Left lung (tissue), 10 donors: ENCODE measurements around the gene ZNF79. TPM values are rescaled to one million over a fixed set of nuclear protein-coding genes. Genes with fewer than 3 reads are reported as not detected.

Experiments used
- ATAC-seq: fragments of 200-7000 bp; cut with Tn5 transposase; one replicate; pipeline ENCODE4 v1.9.1; 2020; ENCODE audit warnings: moderate library complexity
- DNase-seq, 4 donors: peaks; one replicate each; pipeline ENCODE4 v3.0.0-alpha.2; 2013 to 2020
- H3K27ac ChIP-seq, 2 donors: fragments of 200-600 bp; sonication (generic) in 1 of 2; one replicate each; pipeline versions ENCODE4 v1.5.0 to v1.8.0; 2020 to 2021
- H3K27me3 ChIP-seq, 2 donors: fragments of 200-600 bp; sonication (generic) in 1 of 2; one replicate each; pipeline versions ENCODE4 v1.5.0 to v1.8.0; 2020 to 2021
- H3K36me3 ChIP-seq, 2 donors: fragments of 200-600 bp; sonication (generic) in 1 of 2; one replicate each; pipeline versions ENCODE4 v1.5.0 to v1.8.0; 2020 to 2021
- H3K4me1 ChIP-seq, 2 donors: fragments of 200-600 bp; one replicate each; pipeline ENCODE4 v1.8.0; 2021
- H3K4me3 ChIP-seq, 2 donors: fragments of 200-600 bp; sonication (generic) in 1 of 2; one replicate each; pipeline versions ENCODE4 v1.5.0 to v1.8.0; 2020 to 2021; ENCODE audit warnings: mild to moderate bottlenecking in 1 of 2
- H3K9me3 ChIP-seq, 2 donors: fragments of 200-600 bp; sonication (generic) in 1 of 2; one replicate each; pipeline versions ENCODE4 v1.5.0 to v1.8.0; 2020 to 2021
- CTCF ChIP-seq, 2 donors: fragments of 200-600 bp; sonication (generic) in 1 of 2; IDR thresholded peaks; one replicate each; pipeline versions ENCODE4 v1.5.0 to v1.8.0; 2021; ENCODE audit warnings: antibody characterized with exemption in 2 of 2
- intact Hi-C, 2 donors: fragments of 100-400 bp; cut with DNase I; formaldehyde crosslinking; loops; one replicate each; pipeline versions ENCODE4 v1.11.2 to v1.14.2; 2022
- polyA plus RNA-seq, 6 donors: library from polyadenylated mRNA; unstranded; fragments of 120-200 nt; gene quantifications; one replicate each; pipeline ENCODE4 v1.2.1, GENCODE V29; 2013; ENCODE audit not compliant: insufficient read length in 6 of 6
- total RNA-seq, 2 donors: library from RNA; stranded (reverse); fragmentation: NEBNext Ultra II Directional; extraction: Animal tissue kit (Norgen Biotek cat#: 25700); gene quantifications; one replicate each; pipeline ENCODE4 v1.2.1, GENCODE V29; 2021
- donor health status: DM: no; HTN: yes; CAD: no.
- donor health status: DM: no; HTN: no; CAD: no.

The ZNF79 gene
- total and polyA plus RNA-seq, 8 donors: 6.2 to 9.0 (median 6.5) TPM

GRCh38 chr9:127492616-127493015 lies 68.4 kb downstream of the ZNF79 start:
- H3K36me3 ChIP-seq: peaks cover 0 to 98% of the 10 kb centered on the region in 2 donors
- peaks cover 6 to 14% of the 10 kb centered on the region in 2 donors for H3K4me1 ChIP-seq
- H3K9me3 ChIP-seq: no peaks in the 10 kb centered on the region
- no peak overlapping the region for H3K4me3 ChIP-seq
- ATAC-seq (no peak), DNase-seq (no peak)
- intact Hi-C loops: no loop called here
- no peak overlapping the region for H3K27ac ChIP-seq
- H3K27me3 ChIP-seq: no peaks in the 10 kb centered on the region
- no peak for TF ChIP-seq CTCF (IDR thresholded peaks at IDR 0.05)

- TF ChIP-seq CTCF (IDR thresholded peaks at IDR 0.05): no peak
- Histone ChIP-seq H3K36me3 (peaks cover 0 to 99% of the 10 kb centered on the region in 2 donors), H3K27ac (no peak overlapping the region), H3K4me3 (no peak overlapping the region), H3K4me1 (peaks cover 6 to 14% of the 10 kb centered on the region in 2 donors), H3K9me3 (no peaks in the 10 kb centered on the region), H3K27me3 (no peaks in the 10 kb centered on the region)
- ATAC-seq (no peak), DNase-seq (no peak)
- intact Hi-C loops: no loop called here
These were observed 69.6 kb downstream of the ZNF79 start for GRCh38 chr9:127493592-127494303.

- intact Hi-C loops: no loop called here
- no peaks in the 10 kb centered on the region for H3K27me3 ChIP-seq
- H3K36me3 ChIP-seq: peaks cover 0 to 99% of the 10 kb centered on the region in 2 donors
- DNase-seq: no peak
- peaks cover 6 to 14% of the 10 kb centered on the region in 2 donors for H3K4me1 ChIP-seq
- no peak overlapping the region for H3K27ac ChIP-seq
- no peak for ATAC-seq
- no peak overlapping the region for H3K4me3 ChIP-seq
- no peaks in the 10 kb centered on the region for H3K9me3 ChIP-seq
- no peak for TF ChIP-seq CTCF (IDR thresholded peaks at IDR 0.05)
These were observed 70.1 kb downstream of the ZNF79 start for GRCh38 chr9:127494304-127494702.

Other genes with a start within 250 kb of the ZNF79 start
- gene GARNL3, start 159.6 kb upstream of the ZNF79 start, total RNA-seq: 1 to 10 TPM; 7.4 to 8.0 TPM
- 10 to 100 TPM; 26.6 to 40.4 (median 39.0) TPM for gene GARNL3, start 159.6 kb upstream of the ZNF79 start, polyA plus RNA-seq
- 10 to 100 TPM; 20.1 to 23.2 TPM for gene SLC2A8, start 27.2 kb upstream of the ZNF79 start, total RNA-seq
- gene SLC2A8, start 27.2 kb upstream of the ZNF79 start, polyA plus RNA-seq: 10 to 100 TPM; 18.6 to 24.2 (median 21.6) TPM
- gene RPL12, start 27.0 kb downstream of the ZNF79 start, total RNA-seq: 1,000 to 10,000 TPM in 1 of 2 donors, 100 to 1,000 TPM in 1; 902 to 1,036 TPM
- gene RPL12, start 27.0 kb downstream of the ZNF79 start, polyA plus RNA-seq: 1,000 to 10,000 TPM; 1,686 to 2,099 (median 1,980) TPM
- 10 to 100 TPM; 16.4 to 24.4 TPM for gene LRSAM1, start 27.1 kb downstream of the ZNF79 start, total RNA-seq
- gene LRSAM1, start 27.1 kb downstream of the ZNF79 start, polyA plus RNA-seq: 10 to 100 TPM; 17.6 to 20.8 (median 19.4) TPM
- gene STXBP1, start 187.9 kb downstream of the ZNF79 start, total RNA-seq: 10 to 100 TPM; 63.0 to 76.7 TPM
- 10 to 100 TPM; 40.7 to 50.0 (median 48.1) TPM for gene STXBP1, start 187.9 kb downstream of the ZNF79 start, polyA plus RNA-seq